ENCODE results near the gene HSD17B2.

- TF ChIP-seq CTCF (IDR thresholded peaks at IDR 0.05 in 4 of 5, conservative IDR thresholded peaks at IDR 0.05 in 1 of 5) (no peak), POLR2A (IDR thresholded peaks at IDR 0.05) (no peak)
Observed at GRCh38 chr16:82008957-82009592, 26.0 kb upstream of the HSD17B2 start.

Data from gastrocnemius medialis (tissue), 4 donors.